Adipose tissue (tissue), 3 donors: ENCODE results near the gene HS6ST3. TPM values are rescaled to one million over a fixed set of nuclear protein-coding genes. Genes with fewer than 3 reads are reported as not detected.
"Not testable (repeated sequence)": the region's sequence is repeated elsewhere in the genome, so short reads cannot be mapped to it uniquely, and the experiment has no call there.

Experiments
- H3K27ac ChIP-seq: one replicate; pipeline ENCODE4 v1.5.1; 2013; ENCODE audit warnings: low read depth, low read length
- WGBS, 3 donors: extraction: QIAGEN DNeasy Blood & Tissue Kit; methylation state at CpG; one replicate each; pipeline ENCODE4 v1.1.7; 2013; 5-methylcytosine and 5-hydroxymethylcytosine counted together
- polyA plus RNA-seq, 3 donors: library from polyadenylated mRNA; stranded (reverse); fragments of 200-250 nt; gene quantifications; one replicate each; pipeline ENCODE4 v1.2.3, GENCODE V29; 2013
- donor health status: healthy with polysubstance abuse.
- donor health status: Bipolar disorder and iron deficiency.
- donor health status: healthy.

Gene HS6ST3
- polyA plus RNA-seq = under 1 TPM; 0.07 to 0.47 (median 0.34) TPM

DNA sequence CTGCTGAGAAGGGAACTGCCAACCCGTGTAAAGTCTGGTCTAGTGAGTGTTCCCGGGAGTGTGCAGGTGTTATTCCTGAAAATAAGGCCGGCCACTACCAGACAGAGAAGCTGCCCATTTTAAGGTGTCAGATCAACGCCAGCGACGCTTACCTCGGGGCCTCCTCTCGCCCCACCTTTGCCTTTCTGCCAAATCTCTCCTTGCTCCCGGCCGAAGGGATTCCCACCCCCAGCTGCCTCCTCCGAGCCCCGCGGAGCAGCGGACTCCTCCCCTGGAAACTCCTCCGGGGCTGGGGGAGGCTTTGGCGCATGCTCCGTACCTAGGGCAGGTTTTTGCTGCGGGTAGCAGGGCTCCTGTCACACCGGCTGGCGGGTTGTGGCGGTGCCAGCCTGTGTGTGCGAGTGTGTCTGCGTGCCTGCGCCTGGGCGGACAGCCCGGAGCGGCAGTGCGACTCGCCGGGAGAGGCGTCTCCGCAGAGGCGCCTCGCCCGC lies at the start of gene HS6ST3:
Gene HS6ST3 (plus strand): TSS at position 359 of the 491 bp plus-strand sequence.
- H3K27ac ChIP-seq = no peak within 1 kb of the TSS
- 1% methylated on average over 34 to 35 of the region's 35 CpGs for WGBS, 3 donors

DNA sequence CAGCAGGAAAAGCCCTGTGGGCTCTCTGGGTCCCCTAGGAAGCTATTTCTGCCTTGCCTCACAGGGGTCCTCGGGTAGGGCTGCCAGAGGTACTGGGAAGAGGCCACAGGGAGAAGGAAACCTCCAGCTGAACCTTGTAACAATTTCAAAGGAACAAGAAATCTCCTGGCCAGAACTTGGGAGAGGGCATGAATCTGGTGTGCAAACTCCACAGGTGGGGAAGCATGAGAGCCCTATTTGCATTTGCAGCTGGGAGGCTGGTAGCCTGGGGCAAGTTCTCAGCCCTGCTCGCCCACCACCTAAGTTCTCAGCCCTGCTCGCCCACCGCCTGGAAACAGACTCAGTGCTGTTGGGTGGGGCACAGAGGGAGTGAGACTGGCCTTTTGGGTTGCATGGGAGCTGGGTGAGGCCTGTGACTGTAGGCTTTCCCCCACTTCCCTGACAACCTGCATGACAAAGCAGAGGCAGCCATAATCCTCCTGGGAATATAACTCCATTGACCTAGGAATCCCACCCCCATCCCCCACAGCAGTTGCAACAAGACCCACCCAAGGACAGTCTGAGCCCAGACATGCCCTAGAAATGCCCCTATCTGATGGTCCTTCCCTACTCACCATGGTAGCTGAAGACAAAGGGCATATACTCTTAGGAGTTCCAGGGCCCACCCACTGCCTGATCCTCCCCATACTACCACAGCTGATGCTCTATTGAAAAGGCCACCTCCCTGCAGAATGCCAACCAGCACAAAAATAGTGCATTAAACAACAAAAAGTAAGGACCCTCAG lies 48.4 kb upstream of the HS6ST3 start:
- WGBS, 3 donors = 85 to 95% (median 93%) methylated on average over 4 of the region's 4 CpGs
- no peak overlapping the region for H3K27ac ChIP-seq

DNA sequence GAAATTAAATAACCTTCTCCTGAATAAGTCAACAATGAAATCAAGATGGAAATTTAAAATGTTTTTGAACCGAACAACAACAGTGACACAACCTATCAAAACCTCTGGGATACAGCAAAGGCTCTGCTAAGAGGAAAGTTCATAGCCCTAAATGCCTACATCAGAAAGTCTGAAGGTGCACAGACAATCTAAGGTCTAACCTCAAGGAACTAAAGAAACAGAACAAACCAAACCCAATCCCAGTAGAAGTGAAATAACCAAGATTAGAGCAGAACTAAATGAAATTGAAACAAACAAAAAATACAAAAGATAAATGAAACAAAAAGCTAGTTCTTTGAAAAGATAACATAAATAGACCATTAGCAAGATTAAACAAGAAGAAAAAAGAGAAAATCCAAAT lies 45.7 kb upstream of the HS6ST3 start:
- H3K27ac ChIP-seq = no peak overlapping the region
- WGBS, 3 donors = 100% methylated on average over 1 of the region's 1 CpG

DNA sequence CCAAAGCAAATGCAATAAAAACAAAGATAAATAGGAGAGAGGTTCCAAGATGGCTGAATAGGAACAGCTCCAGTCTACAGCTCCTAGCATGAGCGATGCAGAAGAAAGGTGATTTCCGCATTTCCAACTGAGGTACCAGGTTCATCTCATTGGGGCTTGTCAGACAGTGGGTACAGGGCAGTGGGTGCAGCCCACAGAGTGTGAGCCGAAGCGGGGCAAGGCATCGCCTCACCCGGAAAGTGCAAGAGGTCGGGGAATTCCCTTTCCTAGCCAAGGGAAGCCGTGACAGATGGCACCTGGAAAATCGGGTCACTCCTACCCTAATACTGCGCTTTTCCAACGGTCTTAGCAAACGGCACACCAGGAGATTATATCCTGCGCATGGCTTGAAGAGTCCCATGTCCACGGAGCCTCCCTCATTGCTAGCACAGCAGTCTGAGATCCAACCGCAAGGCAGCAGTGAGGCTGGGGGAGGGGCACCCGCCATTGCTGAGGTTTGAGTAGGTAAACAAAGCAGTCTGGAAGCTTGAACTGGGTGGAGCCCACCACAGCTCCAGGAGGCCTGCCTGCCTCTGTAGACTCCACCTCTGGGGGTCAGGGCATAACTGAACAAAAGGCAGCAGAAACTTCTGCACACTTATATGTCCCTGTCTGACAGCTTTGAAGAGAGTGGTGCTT lies 43.3 kb upstream of the HS6ST3 start:
- 98 to 100% (median 98%) methylated on average over 16 of the region's 16 CpGs for WGBS, 3 donors
- not testable (repeated sequence) for H3K27ac ChIP-seq

DNA sequence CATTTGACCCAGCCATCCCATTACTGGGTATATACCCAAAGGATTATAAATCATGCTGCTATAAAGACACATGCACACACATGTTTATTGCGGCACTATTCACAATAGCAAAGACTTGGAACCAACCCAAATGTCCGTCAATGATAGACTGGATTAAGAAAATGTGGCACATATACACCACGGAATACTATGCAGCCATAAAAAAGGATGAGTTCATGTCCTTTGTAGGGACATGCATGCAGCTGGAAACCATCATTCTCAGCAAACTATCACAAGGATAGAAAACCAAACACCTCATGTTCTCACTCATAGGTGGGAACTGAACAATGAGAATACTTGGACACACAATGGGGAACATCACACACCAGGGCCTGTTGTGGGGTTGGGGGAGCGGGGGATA lies 39.0 kb upstream of the HS6ST3 start:
- 82 to 100% (median 96%) methylated on average over 2 to 4 of the region's 4 CpGs for WGBS, 3 donors
- not testable (repeated sequence) for H3K27ac ChIP-seq

DNA sequence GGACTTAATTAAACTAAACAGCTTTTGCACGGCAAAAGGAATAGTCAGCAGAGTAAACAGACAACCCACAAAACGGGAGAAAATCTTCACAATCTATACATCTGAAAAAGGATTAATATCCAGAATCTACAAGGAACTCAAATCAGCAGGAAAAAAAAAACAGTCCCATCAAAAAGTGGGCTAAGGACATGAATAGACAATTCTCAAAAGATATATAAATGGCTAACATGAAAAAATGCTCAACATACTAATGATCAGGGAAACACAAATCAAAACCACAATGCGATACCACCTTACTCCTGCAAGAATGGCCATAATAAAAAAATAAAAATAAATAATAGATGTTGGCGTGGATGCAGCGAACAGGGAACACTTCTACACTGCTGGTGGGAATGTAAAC lies 38.4 kb upstream of the HS6ST3 start:
- WGBS, 3 donors = 97% methylated on average over 5 of the region's 5 CpGs
- H3K27ac ChIP-seq = not testable (repeated sequence)

DNA sequence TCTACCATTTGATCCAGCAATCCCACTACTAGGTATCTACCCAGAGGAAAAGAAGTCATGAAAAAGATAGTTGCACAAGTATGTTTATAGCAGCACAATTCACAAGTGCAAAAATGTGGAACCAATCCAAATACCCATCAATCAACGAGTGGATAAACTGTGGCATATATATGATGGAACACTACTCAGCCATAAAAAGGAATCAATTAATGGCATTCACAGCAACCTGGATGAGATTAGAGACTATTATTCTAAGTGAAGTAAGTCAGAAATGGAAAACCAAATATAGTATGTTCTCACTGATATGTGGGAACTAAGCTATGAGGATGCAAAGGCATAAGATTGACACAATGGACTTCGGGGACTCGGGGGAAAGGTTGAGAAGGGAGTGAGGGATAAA lies 38.0 kb upstream of the HS6ST3 start:
- not testable (repeated sequence) for H3K27ac ChIP-seq
- WGBS, 3 donors = 84 to 94% (median 93%) methylated on average over 3 of the region's 3 CpGs

DNA sequence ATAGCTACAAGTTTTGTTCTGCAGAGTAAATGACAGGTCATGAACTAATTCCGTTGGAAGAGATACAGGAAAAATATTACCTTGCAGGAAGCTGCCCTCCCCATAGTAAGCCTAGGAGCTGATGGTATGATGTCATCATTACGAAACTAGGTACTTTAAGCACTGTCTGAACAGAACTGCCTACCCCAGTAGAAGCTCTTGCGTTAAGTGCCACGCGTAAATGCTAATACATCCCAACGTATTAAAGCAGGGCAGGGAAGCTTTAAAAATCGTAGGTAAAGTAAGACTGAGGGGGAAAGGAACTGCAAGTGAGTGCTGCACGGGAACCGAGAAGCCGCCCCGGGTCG lies 37.3 kb upstream of the HS6ST3 start:
- WGBS, 3 donors = 1% methylated on average over 12 of the region's 12 CpGs
- peak overlapping the region; percentile 9 for H3K27ac ChIP-seq

DNA sequence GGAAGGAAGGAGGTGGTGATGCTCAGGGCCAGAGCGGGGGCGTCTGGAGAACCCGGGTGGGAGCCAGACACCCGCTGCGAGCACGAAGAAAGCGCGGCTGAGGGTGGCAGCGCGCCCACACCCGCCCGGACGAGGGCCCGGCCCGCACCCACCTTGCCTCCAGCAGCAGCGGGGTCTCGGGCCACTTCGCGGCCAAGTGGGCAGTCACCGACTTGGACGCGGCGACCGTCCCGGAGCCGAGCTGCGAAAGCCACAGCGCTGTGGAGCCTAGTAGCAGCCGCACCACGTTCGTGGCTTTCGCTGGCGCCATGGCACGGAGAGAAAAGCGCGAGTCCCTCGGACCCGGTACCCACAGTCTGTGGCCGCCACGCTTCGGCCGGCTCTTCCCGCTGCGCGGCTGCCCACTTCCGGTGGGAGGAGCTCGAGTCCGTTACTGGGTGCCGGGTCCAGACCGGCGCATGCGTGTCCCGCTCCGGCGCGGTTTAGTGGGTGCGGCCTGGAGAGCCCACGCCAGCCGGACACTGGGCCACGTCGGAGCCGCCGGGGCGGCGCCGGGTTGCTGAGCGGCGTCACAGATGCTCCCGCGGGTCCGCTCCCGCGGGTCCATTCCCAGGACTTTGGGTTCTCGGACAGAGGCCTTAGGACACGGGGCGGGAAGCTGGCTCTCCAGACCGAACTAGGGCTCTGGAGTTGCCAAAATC lies 36.8 kb upstream of the HS6ST3 start, which contains the start of gene UGGT2:
Gene UGGT2 (minus strand): TSS at position 399 of the 701 bp plus-strand sequence. CDS start 89 bp downstream, at position 310.
- WGBS, 3 donors = 0 to 1% (median 0%) methylated on average over 73 to 77 of the region's 77 CpGs

DNA sequence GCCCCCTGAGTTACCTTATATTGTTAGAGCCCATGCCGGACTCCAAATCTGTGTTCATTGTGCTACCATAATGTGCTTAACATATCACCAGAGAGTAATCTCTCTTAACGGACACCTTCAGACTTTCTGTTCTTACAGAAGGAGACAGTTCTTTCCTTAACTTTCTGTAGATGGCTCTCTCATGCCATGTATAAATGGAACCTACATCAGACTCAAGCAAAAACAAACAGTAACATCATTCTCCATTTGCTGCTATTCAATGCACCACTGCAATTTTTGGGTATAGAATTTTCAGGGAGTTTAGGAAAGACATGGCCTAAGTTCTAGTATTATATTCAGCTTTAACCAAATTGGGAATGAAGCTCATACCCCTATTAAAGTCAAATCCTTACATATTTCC lies 24.1 kb upstream of the HS6ST3 start:
- 72 to 82% (median 80%) methylated on average over 2 of the region's 2 CpGs for WGBS, 3 donors
- no peak overlapping the region for H3K27ac ChIP-seq

More for the DNA sequence above, 36.8 kb upstream of the HS6ST3 start, which contains the start of gene UGGT2:
- peak within 1 kb of the TSS; percentile 9 for H3K27ac ChIP-seq

DNA sequence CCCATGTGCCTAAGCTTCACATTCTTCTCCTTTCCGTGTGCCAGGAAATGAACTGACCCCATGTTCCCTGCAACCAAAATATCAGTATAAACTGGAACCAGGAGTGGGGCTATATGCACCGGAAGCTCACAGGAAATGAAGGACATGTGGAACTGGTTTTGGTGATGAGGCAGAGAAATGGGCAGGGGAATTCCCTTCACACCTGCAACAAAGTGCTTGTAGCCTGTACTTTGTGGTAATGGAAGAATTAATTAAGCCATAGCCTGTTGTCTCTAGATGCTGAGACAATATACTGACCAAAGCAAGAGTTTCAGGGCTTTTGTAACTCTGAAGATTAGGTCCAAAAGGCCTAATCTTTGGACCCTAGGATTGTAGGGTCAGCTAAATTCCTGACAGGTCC lies 21.2 kb upstream of the HS6ST3 start:
- no peak overlapping the region for H3K27ac ChIP-seq
- 48 to 63% (median 60%) methylated on average over 2 of the region's 2 CpGs for WGBS, 3 donors

DNA sequence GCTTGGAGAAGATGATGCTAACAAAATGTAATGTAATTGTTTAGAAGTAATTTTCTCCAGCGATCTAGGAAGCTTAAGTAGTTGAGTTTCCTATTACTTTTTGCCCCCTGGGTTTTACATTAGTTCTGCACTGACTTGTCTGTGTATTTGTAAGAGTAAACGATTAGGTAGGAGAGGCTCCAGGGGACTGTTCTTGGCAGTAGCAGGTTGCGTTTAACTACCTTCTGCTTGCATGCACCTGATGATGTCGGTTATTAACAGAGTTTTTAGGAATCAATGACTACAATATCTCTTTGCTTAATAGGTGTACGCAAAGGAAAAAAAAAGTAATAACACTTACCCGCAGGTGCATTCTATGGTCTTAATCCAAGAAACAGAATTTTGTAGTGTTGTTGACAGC lies 18.4 kb upstream of the HS6ST3 start:
- no peak overlapping the region for H3K27ac ChIP-seq
- WGBS, 3 donors = 63 to 81% (median 78%) methylated on average over 6 of the region's 6 CpGs

DNA sequence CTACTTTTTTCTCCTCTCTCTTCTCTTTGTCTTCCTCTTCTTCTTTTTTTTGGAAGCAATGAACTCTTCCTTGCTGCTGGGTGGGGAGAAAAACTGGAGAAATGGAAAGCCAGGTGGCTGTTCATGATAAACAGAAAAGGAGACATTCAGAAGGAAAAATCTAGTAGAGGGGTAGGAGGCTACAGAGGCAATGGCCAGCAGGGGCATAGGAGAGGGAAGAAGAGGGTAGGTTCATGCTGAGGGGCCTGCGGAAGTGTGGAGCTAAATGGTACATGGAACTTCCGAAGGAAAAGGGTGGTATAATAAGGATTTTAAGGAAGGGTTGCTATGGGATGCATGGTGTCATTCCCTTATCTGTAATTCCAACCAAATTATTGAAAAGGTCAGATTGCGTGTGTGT lies 17.5 kb upstream of the HS6ST3 start:
- WGBS, 3 donors = 85 to 94% (median 91%) methylated on average over 3 of the region's 3 CpGs
- no peak overlapping the region for H3K27ac ChIP-seq

DNA sequence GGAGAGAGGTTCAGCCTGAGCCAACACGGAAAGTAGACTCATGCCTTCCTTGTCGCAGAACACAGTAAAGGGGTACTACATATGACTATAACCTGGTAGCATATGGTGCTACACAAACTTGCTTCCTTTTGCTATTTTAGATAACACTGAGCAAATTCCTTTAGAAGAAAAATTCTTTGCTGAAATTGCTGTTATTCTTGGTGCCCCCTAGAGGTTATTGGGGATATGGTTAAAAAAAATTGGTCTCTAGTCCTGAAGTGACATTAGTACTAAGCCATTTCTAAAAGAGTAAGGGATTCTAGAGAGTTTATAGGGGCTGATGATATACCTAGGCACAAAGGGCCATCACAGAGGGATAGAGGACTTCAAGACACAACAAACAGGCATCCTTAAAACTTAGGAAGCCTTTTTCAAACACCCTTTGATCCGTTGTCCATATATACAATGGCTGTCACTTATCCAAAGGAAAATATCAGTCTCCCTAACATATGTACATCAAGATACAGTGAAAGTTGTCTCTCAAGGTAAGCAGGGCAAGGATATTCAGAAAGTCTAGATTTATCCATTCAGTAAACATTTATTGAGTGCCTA lies 13.9 kb upstream of the HS6ST3 start:
- WGBS, 3 donors = 69 to 75% (median 73%) methylated on average over 3 of the region's 3 CpGs
- H3K27ac ChIP-seq = no peak overlapping the region

DNA sequence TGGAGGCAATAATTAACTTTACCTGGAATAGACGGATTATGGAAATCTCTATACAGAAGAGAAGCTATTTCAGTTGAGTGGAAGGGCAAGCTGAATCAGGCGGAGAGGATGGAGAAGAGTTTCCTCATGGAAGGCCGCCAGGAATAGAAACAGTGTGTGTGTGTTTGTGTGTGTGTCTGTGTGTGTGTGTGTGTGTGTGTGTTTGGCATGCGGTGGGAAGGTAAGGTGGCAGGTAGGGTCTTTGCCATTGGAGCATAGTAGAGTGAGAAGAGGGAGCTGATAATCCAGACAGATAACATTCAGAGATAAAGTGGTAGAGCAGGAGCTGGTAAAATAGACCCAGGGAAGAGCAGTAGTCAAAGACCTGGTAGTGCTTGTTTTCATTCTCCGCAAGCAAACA lies 9.2 kb upstream of the HS6ST3 start:
- no peak overlapping the region for H3K27ac ChIP-seq
- WGBS, 3 donors = 82 to 95% (median 92%) methylated on average over 5 of the region's 5 CpGs

DNA sequence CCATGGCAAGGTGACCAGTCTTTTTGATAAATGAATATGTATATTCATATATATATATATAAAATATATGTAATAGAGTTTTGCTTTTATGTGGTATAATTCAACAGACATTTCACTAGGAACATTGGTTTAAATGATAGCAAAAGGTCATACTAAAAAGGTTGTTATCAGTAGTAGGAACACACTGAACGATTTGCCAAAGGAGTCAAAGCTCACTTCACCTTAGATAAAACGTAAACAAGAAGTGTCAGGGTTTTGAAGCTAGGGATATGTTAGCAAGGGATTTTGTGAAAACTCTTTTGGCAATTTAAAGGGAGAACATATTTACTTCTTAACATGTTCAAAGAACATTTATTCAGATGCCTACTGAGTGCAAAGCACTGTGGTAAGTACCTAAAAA lies 8.0 kb upstream of the HS6ST3 start:
- no peak overlapping the region for H3K27ac ChIP-seq
- 28 to 44% (median 33%) methylated on average over 2 of the region's 2 CpGs for WGBS, 3 donors

DNA sequence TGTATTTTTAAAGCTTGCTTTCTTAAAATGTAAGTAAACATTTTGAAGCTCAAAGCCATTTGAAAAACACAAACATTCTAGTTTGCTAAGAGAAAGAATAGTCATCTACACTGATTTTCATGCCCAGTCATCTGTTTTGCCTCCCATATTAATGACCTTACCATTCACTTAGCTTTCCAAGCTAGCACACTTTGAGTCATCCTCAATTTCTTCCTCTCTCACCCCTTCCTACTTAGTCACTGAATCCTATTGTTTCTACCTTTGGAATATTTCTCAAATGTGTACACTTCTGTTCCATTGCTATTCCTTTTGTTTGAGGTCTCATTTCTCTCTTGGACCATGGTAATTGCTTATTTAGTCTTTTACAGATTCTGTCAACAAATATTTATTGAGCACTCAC lies 7.3 kb upstream of the HS6ST3 start:
- no peak overlapping the region for H3K27ac ChIP-seq

DNA sequence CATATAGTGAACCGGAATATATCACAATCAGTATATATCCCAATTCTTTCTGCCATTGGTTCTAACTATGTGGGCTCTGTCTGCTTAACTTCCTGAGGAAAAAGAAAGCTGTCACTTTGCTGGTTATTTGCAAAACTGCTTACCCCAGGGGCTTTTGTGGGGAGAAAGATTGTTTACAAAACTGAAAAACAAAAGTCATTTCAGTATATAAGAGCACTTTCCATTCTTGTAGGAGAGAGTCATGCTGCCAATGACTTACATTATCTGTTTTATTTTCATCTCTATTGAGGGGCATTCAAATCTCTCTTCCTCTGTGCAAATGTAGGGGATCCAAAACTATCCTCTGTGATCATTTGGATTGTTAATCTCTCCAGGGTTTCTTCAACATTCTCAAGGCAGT lies 3.2 kb upstream of the HS6ST3 start:
- no peak overlapping the region for H3K27ac ChIP-seq
- WGBS, 3 donors = 92 to 100% (median 96%) methylated on average over 1 of the region's 1 CpG

DNA sequence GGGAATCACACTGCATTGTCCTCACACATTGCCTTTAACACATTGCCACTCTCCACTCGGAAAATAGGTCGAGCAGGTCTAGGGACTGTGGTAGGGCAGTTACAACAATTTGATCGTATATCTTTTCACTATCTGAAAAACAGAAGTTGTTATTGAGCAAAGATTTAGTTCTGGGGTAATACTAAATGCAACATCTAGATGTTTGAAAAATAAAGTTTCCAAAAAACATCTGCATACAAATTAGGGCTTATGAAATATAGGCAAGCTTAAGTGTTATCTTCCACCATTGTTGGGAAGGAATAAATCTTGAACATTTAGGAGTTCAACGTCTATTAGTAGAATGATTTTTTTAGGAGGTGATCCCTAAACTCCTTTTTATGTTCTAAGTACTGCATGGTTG lies 768 bp upstream of the HS6ST3 start:
- H3K27ac ChIP-seq = no peak overlapping the region
- WGBS, 3 donors = 62 to 64% (median 64%) methylated on average over 4 of the region's 4 CpGs
